ENCODE results near the gene FBXO10.
"Not testable (repeated sequence)": the region's sequence is repeated elsewhere in the genome, so short reads cannot be mapped to it uniquely, and the experiment has no call there.

FBXO10 gene

DNA sequence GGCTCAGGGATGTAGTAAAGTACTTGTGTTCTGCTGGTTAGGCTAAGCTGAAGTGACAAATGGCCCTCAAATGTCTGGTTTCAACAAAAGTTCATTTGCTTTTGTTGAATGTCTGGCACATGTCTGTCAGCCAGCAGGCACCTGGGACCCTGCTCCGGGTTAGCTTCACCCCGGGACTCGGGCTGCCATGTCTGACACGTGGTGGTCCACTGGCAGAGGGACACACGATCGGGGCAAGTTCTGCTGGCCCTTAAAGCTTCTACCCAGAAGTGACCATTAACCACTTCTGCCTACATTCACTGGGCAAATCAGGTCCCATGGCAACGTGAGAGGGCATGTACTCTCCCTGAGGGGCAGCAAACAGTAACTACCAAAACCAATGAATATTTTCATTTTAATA lies 66.6 kb downstream of the FBXO10 start:
- no peak for DNase-seq

DNA sequence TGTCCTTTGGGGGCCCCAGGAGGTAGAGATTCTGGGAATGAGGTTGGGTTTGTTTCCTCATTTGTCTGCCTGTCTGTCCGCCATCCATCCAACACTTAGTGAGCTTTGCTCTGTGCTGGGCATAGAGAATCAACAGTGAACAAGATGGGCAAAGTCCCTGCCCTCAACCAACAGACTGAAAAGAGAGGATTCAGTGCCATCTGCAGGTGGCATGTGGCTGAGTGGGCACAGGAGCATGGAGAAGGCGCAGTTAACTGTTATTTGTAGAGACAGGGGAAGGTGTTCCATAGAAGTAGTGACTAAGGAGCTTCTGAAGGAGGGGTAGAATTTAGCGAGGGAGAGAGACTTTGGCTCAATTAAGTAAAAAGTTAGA lies 67.4 kb downstream of the FBXO10 start:
- DNase-seq, result no peak

DNA sequence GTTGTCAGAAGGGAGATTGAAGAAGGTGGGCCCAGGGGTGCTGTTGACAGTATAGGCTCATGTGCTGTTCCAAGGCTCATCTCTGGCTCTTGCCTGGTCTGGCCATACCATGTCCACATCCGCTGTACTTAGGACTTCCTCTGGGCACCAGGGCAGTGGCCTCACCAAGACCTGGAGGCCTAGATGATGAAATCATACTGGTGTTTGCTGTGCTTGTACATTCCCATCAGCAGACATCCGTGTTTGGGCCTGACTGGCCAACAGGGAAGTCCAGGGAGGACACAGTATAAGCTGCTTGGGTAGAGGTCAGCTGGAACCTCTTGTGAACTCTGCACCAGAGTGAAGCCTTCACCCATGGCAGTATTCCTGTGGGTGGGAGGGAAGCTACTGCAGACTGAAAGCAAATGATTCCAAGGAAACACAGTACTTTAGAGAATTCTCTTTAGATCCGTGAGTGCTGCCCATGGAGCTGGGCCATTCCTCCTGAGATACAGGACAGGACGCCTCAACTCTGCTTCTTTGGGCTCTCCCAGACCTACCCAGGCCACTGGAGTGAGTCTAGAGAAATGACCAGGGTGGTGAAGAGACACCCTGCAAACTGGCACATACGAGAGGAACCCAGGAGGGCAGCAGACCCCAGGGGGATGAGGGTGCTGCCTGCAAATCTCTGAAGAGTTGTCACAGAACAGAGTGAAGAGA lies 67.9 kb downstream of the FBXO10 start:
- no peak for DNase-seq

DNA sequence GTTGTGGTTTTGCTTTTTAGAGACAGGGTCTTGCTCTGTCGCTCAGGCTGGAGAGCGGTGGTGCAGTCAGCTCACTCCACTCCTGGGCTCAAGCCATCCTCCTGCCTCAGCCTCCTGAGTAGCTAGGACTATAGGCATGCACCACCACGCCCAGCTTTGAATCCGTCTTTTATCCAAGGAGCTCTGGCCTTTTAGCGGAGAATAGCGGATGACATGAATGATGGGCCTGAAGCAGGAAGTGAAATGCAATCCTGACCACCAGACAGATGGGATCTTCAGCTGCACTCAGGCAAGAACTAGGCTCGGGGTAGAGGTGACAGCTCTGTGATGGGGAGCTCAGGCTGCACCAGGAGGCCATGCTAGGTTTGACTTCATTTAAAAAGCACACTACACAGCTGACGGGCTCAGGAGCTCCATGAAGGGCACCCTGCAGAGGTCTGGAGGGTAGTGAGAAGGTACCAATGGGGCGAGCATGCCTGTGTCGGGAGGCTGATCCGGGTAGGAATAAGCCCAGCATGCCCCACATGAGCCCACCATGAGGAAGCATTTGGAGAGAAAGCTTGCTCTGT lies 68.5 kb downstream of the FBXO10 start:
- no peak for DNase-seq

GRCh38 chr9:37504605-37505004 lies 71.6 kb downstream of the FBXO10 start:
- DNase-seq, result no peak

- DNase-seq, result no peak
Measured at GRCh38 chr9:37503736-37504135, 72.4 kb downstream of the FBXO10 start.

GRCh38 chr9:37501957-37502596 lies 74.1 kb downstream of the FBXO10 start:
- DNase-seq, result no peak

DNA sequence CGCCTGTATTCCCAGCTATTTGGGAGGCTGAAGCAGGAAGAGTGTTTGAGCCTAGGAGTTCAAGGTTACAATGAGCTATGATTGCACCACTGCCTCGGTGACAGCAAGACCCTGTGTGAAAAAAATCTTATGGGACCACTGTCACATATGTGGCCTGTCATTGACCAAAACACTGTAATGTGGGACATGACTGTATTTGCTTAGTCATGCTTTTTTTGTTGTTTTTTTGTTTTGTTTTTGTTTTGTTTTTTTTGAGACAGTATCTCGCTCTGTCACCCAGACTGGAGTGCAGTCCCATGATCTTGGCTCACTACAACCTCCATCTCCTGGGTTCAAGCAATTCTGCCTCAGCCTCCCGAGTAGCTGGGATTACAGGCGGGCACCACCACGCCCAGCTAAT lies 76.9 kb downstream of the FBXO10 start:
- no peak for DNase-seq

DNA sequence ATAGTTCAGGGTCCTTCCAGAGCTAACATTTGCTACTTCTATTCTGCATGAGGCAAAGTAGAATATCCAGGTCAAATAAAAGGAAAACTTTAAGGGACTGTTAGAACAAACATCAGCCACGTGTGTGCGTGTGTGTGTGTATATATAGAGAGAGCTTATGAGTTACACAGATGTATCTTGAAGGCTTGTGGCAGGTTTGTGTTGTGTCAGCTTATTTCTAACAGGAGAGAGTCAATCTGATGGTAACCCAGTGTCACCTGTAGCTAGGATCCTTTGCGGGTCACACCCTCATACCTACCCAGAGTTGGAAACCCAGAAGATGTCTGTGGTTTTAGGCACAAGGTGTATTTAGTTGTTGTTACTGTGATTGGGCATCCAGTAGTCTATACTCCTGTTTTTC lies 77.7 kb downstream of the FBXO10 start:
- no peak for DNase-seq

DNA sequence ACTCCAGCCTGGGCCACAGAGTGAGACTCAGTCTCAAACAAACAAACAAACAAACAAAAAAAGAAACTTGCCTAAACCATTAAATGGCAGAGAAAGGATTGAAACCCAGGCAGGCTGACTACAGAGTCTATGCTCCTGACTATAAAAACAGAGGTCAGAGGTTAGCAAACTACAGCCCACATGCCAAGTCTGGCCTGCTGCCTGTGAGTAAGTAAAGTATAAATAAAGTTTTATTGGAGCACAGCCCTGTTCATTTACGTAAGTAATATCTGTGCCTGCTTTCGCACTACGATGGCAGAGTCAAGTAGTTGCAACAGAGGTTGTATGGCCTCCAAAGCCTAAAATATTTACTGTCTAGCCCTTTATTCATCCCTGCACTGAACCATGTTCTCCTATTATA lies 78.9 kb downstream of the FBXO10 start:
- DNase-seq, result no peak

GRCh38 chr9:37496020-37496419 lies 80.2 kb downstream of the FBXO10 start:
- DNase-seq, result no peak

DNA sequence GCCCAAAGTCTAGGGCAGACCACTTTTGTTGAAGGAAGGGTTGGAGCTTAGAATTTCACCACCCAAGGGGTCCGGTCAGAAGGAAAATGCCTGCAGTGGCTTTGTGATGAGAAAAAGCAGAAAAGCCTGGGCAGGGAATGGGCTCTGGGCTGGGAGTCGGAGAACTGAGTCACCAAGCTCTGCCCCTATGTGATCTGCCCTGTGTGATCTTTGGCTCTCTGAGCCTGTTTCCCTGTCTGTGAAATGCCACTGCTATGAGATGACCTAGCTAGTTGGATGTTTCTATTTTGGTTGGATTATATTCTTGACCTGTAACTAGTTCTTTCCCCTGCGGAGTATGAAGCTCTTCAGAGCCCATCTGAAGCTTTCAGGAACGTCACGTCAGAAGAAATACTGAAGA lies 80.6 kb downstream of the FBXO10 start:
- DNase-seq, result no peak

- no peak for DNase-seq
Measured at GRCh38 chr9:37491939-37492338, 84.2 kb downstream of the FBXO10 start.

- DNase-seq, result no peak
Measured at GRCh38 chr9:37486616-37487548, 89.3 kb downstream of the FBXO10 start.

GRCh38 chr9:37486256-37486615 lies 89.9 kb downstream of the FBXO10 start:
- DNase-seq, result no peak

DNA sequence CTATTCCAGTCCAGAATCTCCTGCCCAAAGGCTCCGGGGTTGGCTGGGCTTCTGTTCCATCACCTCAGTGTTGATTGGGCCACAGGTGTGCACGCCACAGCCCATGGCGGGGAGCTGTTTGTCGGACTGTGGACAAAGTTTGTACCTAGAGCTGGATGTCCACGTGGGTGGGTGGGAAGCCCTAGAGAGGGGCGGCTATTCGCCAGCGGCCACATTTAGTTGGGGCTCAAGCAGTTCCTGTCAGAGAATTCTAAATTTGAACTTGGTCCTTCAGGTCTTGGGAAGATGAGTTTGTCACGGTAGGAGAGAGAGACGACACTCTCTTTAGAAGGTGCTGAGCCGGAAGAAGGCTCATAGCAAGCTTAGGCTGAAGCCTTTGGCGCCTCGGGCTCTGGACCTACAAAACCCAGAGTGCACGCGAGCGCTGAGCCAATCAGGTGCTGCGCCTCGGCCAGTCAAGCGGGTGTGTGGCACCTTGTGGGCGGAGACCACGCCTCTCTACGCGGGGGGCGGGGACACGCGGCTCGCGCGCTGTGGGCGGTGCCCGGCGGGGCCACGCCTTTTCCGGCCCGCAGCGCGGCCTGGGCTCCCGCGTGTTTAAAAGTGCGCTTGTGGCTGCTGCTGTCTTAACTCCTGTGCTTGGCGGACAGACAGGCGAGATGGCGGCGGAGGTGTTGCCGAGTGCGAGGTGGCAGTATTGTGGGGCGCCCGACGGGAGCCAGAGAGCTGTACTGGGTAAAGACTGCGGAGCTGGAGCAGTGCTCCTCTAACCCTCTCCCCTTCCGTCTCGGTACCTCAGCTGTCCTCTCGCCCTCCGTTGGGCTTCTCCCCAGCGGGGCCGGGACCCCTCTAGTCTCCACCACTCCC lies 90.6 kb downstream of the FBXO10 start, which contains the start of gene POLR1E:
TSS of gene POLR1E (plus strand) at position 560 of the 867 bp plus-strand sequence. CDS start at position 660, 100 bp downstream.
- peak; percentile 98 for DNase-seq

- no peak for DNase-seq
Measured at GRCh38 chr9:37480759-37481158, 95.4 kb downstream of the FBXO10 start.

GRCh38 chr9:37477987-37478619 lies 98.1 kb downstream of the FBXO10 start:
- DNase-seq, result not testable (repeated sequence)

GRCh38 chr9:37477443-37477842 lies 98.7 kb downstream of the FBXO10 start:
- not testable (repeated sequence) for DNase-seq

GRCh38 chr9:37476930-37477329 lies 99.2 kb downstream of the FBXO10 start:
- DNase-seq, result no peak

GRCh38 chr9:37474438-37474837 lies 101.7 kb downstream of the FBXO10 start:
- no peak for DNase-seq

- not testable (repeated sequence) for DNase-seq
Measured at GRCh38 chr9:37473982-37474381, 102.2 kb downstream of the FBXO10 start.
